ENCODE measurements around the gene CXorf58. TPM values are rescaled to one million over a fixed set of nuclear protein-coding genes. Genes with fewer than 3 reads are reported as not detected.

The CXorf58 gene
- polyA plus RNA-seq, 1 of the 3 experiments (the other 2 are of a cell fraction) = not detected

DNA sequence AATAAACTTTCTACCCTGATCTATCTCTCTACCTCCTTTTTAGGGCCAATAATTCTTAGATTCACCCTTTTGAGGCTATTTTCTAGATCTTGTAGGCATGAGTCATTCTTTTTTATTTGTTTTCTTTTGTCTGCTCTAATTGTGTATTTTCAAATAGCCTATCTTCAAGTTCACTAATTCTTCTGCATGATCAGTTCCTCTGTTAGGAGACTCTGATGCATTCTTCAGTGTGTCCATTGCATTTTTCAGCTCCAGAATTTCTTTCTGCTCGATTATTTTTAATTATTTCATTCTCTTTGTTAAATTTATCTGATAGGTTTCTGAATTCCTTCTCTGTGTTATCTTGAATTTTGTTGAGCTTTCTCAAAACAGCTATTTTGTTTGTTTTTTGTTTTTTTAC, 11.3 kb downstream of the CXorf58 start (continued):
- TF ChIP-seq EZH2phosphoT487 (IDR thresholded peaks at IDR 0.05; ENCODE audit: borderline replicate concordance, low read depth) = no peak
- no peak for TF ChIP-seq NRF1 (IDR thresholded peaks at IDR 0.05; ENCODE audit: low read depth, low read length)
- TF ChIP-seq NFIC (IDR thresholded peaks at IDR 0.05; ENCODE audit: borderline replicate concordance) = no peak
- no peak for TF ChIP-seq SIN3A (IDR thresholded peaks at IDR 0.05; ENCODE audit: borderline replicate concordance, low read depth, low read length)
- TF ChIP-seq, protein P1, sequence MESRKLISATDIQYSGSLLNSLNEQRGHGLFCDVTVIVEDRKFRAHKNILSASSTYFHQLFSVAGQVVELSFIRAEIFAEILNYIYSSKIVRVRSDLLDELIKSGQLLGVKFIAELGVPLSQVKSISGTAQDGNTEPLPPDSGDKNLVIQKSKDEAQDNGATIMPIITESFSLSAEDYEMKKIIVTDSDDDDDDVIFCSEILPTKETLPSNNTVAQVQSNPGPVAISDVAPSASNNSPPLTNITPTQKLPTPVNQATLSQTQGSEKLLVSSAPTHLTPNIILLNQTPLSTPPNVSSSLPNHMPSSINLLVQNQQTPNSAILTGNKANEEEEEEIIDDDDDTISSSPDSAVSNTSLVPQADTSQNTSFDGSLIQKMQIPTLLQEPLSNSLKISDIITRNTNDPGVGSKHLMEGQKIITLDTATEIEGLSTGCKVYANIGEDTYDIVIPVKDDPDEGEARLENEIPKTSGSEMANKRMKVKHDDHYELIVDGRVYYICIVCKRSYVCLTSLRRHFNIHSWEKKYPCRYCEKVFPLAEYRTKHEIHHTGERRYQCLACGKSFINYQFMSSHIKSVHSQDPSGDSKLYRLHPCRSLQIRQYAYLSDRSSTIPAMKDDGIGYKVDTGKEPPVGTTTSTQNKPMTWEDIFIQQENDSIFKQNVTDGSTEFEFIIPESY (IDR thresholded peaks at IDR 0.05; ENCODE audit: borderline replicate concordance, low read depth) = no peak
- TF ChIP-seq GABPA (IDR thresholded peaks at IDR 0.05; ENCODE audit: low read depth) = no peak
- no peak for TF ChIP-seq JUND (IDR thresholded peaks at IDR 0.05)

GRCh38 chrX:23919706-23920320, 12.0 kb downstream of the CXorf58 start:
- no peak overlapping the region for H3K9ac ChIP-seq
- POLR2A ChIA-PET = no interaction called here
- DNase-seq = no peak

More at GRCh38 chrX:23919706-23920320, 12.0 kb downstream of the CXorf58 start:
- 39% methylated on average over 9 of the region's 9 CpGs for WGBS (ENCODE audit: low lambda C conversion rate)
- no peaks in the 10 kb centered on the region for H3K27me3 ChIP-seq (ENCODE audit: insufficient read depth)
- CTCF ChIA-PET = no interaction called here
- H4K20me1 ChIP-seq (ENCODE audit: insufficient read depth) = no peaks in the 10 kb centered on the region
- no peaks in the 10 kb centered on the region for H3F3A ChIP-seq (replicated peaks; ENCODE audit: insufficient read depth)
- TF ChIP-seq GABPA (IDR thresholded peaks at IDR 0.05; ENCODE audit: low read depth) = no peak
- TF ChIP-seq EP300 (IDR thresholded peaks at IDR 0.05; ENCODE audit: borderline replicate concordance in 1 of 2, low read depth in 1 of 2, low read length in 1 of 2) = no peak
- TF ChIP-seq, protein P2, sequence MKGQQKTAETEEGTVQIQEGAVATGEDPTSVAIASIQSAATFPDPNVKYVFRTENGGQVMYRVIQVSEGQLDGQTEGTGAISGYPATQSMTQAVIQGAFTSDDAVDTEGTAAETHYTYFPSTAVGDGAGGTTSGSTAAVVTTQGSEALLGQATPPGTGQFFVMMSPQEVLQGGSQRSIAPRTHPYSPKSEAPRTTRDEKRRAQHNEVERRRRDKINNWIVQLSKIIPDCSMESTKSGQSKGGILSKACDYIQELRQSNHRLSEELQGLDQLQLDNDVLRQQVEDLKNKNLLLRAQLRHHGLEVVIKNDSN (IDR thresholded peaks at IDR 0.05; ENCODE audit: borderline replicate concordance, low read depth) = no peak
- TF ChIP-seq RXRA (IDR thresholded peaks at IDR 0.05; ENCODE audit: borderline replicate concordance, low read depth) = no peak
- TF ChIP-seq MXI1 (IDR thresholded peaks at IDR 0.05; ENCODE audit: low read depth, low read length) = no peak
- TF ChIP-seq JUND (IDR thresholded peaks at IDR 0.05) = no peak
- TF ChIP-seq, protein P1 (IDR thresholded peaks at IDR 0.05; ENCODE audit: borderline replicate concordance, low read depth) = no peak
- no peak for TF ChIP-seq ELF1 (IDR thresholded peaks at IDR 0.05)
- TF ChIP-seq, protein P3, sequence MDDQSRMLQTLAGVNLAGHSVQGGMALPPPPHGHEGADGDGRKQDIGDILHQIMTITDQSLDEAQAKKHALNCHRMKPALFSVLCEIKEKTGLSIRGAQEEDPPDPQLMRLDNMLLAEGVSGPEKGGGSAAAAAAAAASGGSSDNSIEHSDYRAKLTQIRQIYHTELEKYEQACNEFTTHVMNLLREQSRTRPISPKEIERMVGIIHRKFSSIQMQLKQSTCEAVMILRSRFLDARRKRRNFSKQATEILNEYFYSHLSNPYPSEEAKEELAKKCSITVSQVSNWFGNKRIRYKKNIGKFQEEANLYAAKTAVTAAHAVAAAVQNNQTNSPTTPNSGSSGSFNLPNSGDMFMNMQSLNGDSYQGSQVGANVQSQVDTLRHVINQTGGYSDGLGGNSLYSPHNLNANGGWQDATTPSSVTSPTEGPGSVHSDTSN (IDR thresholded peaks at IDR 0.05) = no peak
- TF ChIP-seq FOSL2 (IDR thresholded peaks at IDR 0.05; ENCODE audit: borderline replicate concordance, low read depth) = no peak
- no peak for TF ChIP-seq SMC3 (IDR thresholded peaks at IDR 0.05; ENCODE audit: low read depth, low read length)
- H3K9me3 ChIP-seq = no peaks in the 10 kb centered on the region
- no peak overlapping the region for H2AFZ ChIP-seq (ENCODE audit: low read depth)
- no peaks in the 10 kb centered on the region for H3K36me3 ChIP-seq (replicated peaks in 1 of 2; ENCODE audit: control insufficient read depth in 1 of 2, insufficient read depth in 2 of 2, low read length in 1 of 2)
- H3K9me2 ChIP-seq = no peaks in the 10 kb centered on the region
- no peak overlapping the region for H3K27ac ChIP-seq (ENCODE audit: low read depth in 2 of 2, low read length in 1 of 2)
- no peaks in the 10 kb centered on the region for H3K4me1 ChIP-seq (ENCODE audit: control insufficient read depth in 1 of 2, insufficient read depth in 2 of 2, low read depth in 1 of 2, low read length in 1 of 2)
- no peak overlapping the region for H3K4me3 ChIP-seq (ENCODE audit: low read depth in 2 of 2, low read length in 1 of 2)
- H3K79me2 ChIP-seq (ENCODE audit: insufficient read depth) = no peaks in the 10 kb centered on the region
- H3K4me2 ChIP-seq = no peak overlapping the region
